HepG2 (cell line): ENCODE results near the gene LSM2. TPM values are rescaled to one million over a fixed set of nuclear protein-coding genes. Genes with fewer than 3 reads are reported as not detected.
A peak's percentile ranks its signal among the peaks of the same experiment; 100 is the strongest.

Source experiments
- EP300 ChIP-seq, 3 experiments: sonication (generic) in 1 of 3; formaldehyde crosslinking in 1 of 3; IDR thresholded peaks; 2 replicates each; pipeline versions ENCODE4 v1.5.1 to v1.6.1; 2011 to 2020; ENCODE audit warnings: low read depth in 2 of 3, low read length in 2 of 3, borderline replicate concordance in 1 of 3, improper control_type of control experiment in 1 of 3, mild to moderate bottlenecking in 1 of 3, missing genetic modification reagents in 1 of 3, moderate library complexity in 1 of 3
- HNF4A ChIP-seq: sonication (generic); formaldehyde crosslinking; IDR thresholded peaks from 2 replicates; pipeline ENCODE4 v1.4.0; 2020; ENCODE audit warnings: missing genetic modification reagents
- KMT2A ChIP-seq: sonication (generic); formaldehyde crosslinking; IDR thresholded peaks from 2 replicates; pipeline ENCODE4 v1.4.0; 2020; ENCODE audit warnings: missing genetic modification reagents
- LRRFIP1 ChIP-seq: sonication (generic); formaldehyde crosslinking; conservative IDR thresholded peaks from 2 replicates; pipeline ENCODE4 v1.4.0; 2020; ENCODE audit warnings: missing genetic modification reagents
- MLXIP ChIP-seq: sonication (generic); formaldehyde crosslinking; IDR thresholded peaks from 2 replicates; pipeline ENCODE4 v1.9.0; 2021; ENCODE audit warnings: missing genetic modification reagents, borderline replicate concordance
- MTF1 ChIP-seq: sonication (generic); formaldehyde crosslinking; IDR thresholded peaks from 2 replicates; pipeline ENCODE4 v1.5.0; 2020; ENCODE audit warnings: missing genetic modification reagents
- MYC ChIP-seq: sonication (generic); formaldehyde crosslinking; IDR thresholded peaks from 2 replicates; pipeline ENCODE4 v1.9.0; 2021; ENCODE audit warnings: missing genetic modification reagents, borderline replicate concordance
- NR2C2 ChIP-seq: sonication (generic); formaldehyde crosslinking; IDR thresholded peaks from 2 replicates; pipeline ENCODE4 v1.4.0; 2020; ENCODE audit warnings: missing genetic modification reagents, mild to moderate bottlenecking, moderate library complexity, borderline replicate concordance
- NRL ChIP-seq: sonication (generic); formaldehyde crosslinking; IDR thresholded peaks from 2 replicates; pipeline ENCODE4 v1.5.0; 2020; ENCODE audit warnings: missing genetic modification reagents, mild to moderate bottlenecking, moderate library complexity, borderline replicate concordance
- SAP130 ChIP-seq: IDR thresholded peaks from 2 replicates; pipeline ENCODE4 v1.6.1; 2016; ENCODE audit warnings: low read depth
- SIN3B ChIP-seq: fragments of 150-350 bp; IDR thresholded peaks from 2 replicates; pipeline ENCODE4 v1.6.1; 2014; ENCODE audit warnings: low read length
- SNAPC2 ChIP-seq: sonication (generic); formaldehyde crosslinking; IDR thresholded peaks from 2 replicates; pipeline ENCODE4 v1.8.1; 2022; ENCODE audit warnings: mild to moderate bottlenecking, missing genetic modification reagents
- TCF7 ChIP-seq: sonication (generic); IDR thresholded peaks from 2 replicates; pipeline ENCODE4 v1.6.1; 2016; ENCODE audit warnings: antibody characterized with exemption, low read depth
- TSC22D2 ChIP-seq: sonication (generic); formaldehyde crosslinking; IDR thresholded peaks from 2 replicates; pipeline ENCODE4 v1.5.1; 2020; ENCODE audit warnings: missing genetic modification reagents, mild to moderate bottlenecking, borderline replicate concordance
- ZNF160 ChIP-seq: sonication (generic); formaldehyde crosslinking; IDR thresholded peaks from 2 replicates; pipeline ENCODE4 v1.8.0; 2022; ENCODE audit warnings: mild to moderate bottlenecking, inconsistent platforms, missing genetic modification reagents
- ZNF367 ChIP-seq: sonication (generic); formaldehyde crosslinking; IDR thresholded peaks from 2 replicates; pipeline ENCODE4 v1.4.0; 2020; ENCODE audit warnings: missing genetic modification reagents, borderline replicate concordance
- ZNF496 ChIP-seq: sonication (generic); formaldehyde crosslinking; IDR thresholded peaks from 2 replicates; pipeline ENCODE4 v1.8.1; 2023; ENCODE audit warnings: mild to moderate bottlenecking, moderate library complexity, missing genetic modification reagents; ENCODE audit not compliant: insufficient replicate concordance
- ZNF549 ChIP-seq: sonication (generic); formaldehyde crosslinking; IDR thresholded peaks from 2 replicates; pipeline ENCODE4 v1.5.0; 2020; ENCODE audit warnings: missing genetic modification reagents
- ZNF574 ChIP-seq: sonication (generic); formaldehyde crosslinking; IDR thresholded peaks from 2 replicates; pipeline ENCODE4 v1.4.0; 2020; ENCODE audit warnings: missing genetic modification reagents
- ZNF878 ChIP-seq: sonication (generic); formaldehyde crosslinking; IDR thresholded peaks from 2 replicates; pipeline ENCODE4 v1.8.1; 2023; ENCODE audit warnings: mild to moderate bottlenecking, missing genetic modification reagents, moderate library complexity
- ZNF883 ChIP-seq: sonication (generic); formaldehyde crosslinking; IDR thresholded peaks from 2 replicates; pipeline ENCODE4 v1.5.1; 2020; ENCODE audit warnings: mild to moderate bottlenecking, missing genetic modification reagents; ENCODE audit errors: not compliant biosample characterization
- ZSCAN25 ChIP-seq: sonication (generic); formaldehyde crosslinking; IDR thresholded peaks from 2 replicates; pipeline ENCODE4 v1.8.0; 2022; ENCODE audit warnings: mild to moderate bottlenecking, missing genetic modification reagents
- polyA plus RNA-seq, 8 experiments: library from polyadenylated mRNA; depleted of rRNA in 3 of 8; stranded (reverse) in 7 of 8; unstranded in 1 of 8; fragments of >200 nt; fragmentation: Illumina TruSeq in 4 of 8; extraction: Trizol in 4 of 8; gene quantifications; 2 replicates each; pipeline versions ENCODE4 v1.2.1 to v1.2.3, GENCODE V29; 2011 to 2016; ENCODE audit warnings: low read depth in 4 of 8, missing spikeins in 1 of 8, mixed read lengths in 1 of 8; ENCODE audit not compliant: insufficient read depth in 1 of 8
- total RNA-seq, 5 experiments: library from RNA; depleted of rRNA; stranded (reverse); fragments of >200 nt; fragmentation: Illumina TruSeq; extraction: Trizol; gene quantifications; 2 replicates each; pipeline ENCODE4 v1.2.3, GENCODE V29; 2016; ENCODE audit warnings: low read depth in 1 of 5

Gene LSM2
- total and polyA plus RNA-seq, 2 of the 13 experiments (the other 11 are each of a cell fraction or from before 2014, with no cell fraction given): 69.4 to 90.5 TPM

GRCh38 chr6:31836047-31836473 is 29.3 kb upstream of the LSM2 start (continued):
- TF ChIP-seq SNAPC2 (CRISPR knock-in tag) (no peak), ZNF549 (no peak), EP300 (IDR thresholded peaks at IDR 0.05; ENCODE audit: low read depth in 2 of 2, low read length in 2 of 2) (no peak), EP300 (CRISPR knock-in tag; IDR thresholded peaks at IDR 0.05; ENCODE audit: borderline replicate concordance) (no peak), ZNF496 (CRISPR knock-in tag) (no peak), SAP130 (CRISPR knock-in tag) (peak; percentile 53; the same call in 1 of the 2 replicates), SIN3B (no peak), ZNF574 (peak; percentile 31; the same call in 1 of the 2 replicates), TCF7 (no peak), MLXIP (CRISPR knock-in tag) (no peak), ZNF160 (no peak), HNF4A (CRISPR knock-in tag) (no peak), NRL (no peak), ZSCAN25 (CRISPR knock-in tag) (no peak), ZNF883 (CRISPR knock-in tag) (no peak), MYC (CRISPR knock-in tag) (peak; percentile 42; the same call in 1 of the 2 replicates), NR2C2 (CRISPR knock-in tag) (no peak), ZNF878 (no peak), KMT2A (CRISPR knock-in tag) (peak; percentile 23; the same call in 1 of the 2 replicates), TSC22D2 (CRISPR knock-in tag) (peak; percentile 32; the same call in 1 of the 2 replicates), ZNF367 (CRISPR knock-in tag) (no peak), LRRFIP1 (CRISPR knock-in tag) (no peak), MTF1 (CRISPR knock-in tag) (no peak)
